Hepatocyte (in vitro differentiated cells): ENCODE measurements around the gene CA12.

Source experiments
- CTCF ChIP-seq: fragments of 200-600 bp; sonication (generic); IDR thresholded peaks from 2 replicates; pipeline ENCODE4 v1.5.1; 2016; ENCODE audit warnings: antibody characterized with exemption, mild to moderate bottlenecking; ENCODE audit not compliant: poor library complexity
- EZH2 ChIP-seq: fragments of 200-600 bp; sonication (generic); IDR thresholded peaks from 2 replicates; pipeline ENCODE4 v1.6.1; 2016; ENCODE audit warnings: antibody characterized with exemption, mild to moderate bottlenecking, borderline replicate concordance
- EZH2phosphoT487 ChIP-seq: fragments of 200-600 bp; sonication (generic); IDR thresholded peaks from one replicate; pipeline ENCODE4 v1.6.1; 2018; ENCODE audit warnings: antibody characterized with exemption, mild to moderate bottlenecking, low read depth, moderate library complexity; ENCODE audit not compliant: unreplicated experiment, severe bottlenecking

- no peak for TF ChIP-seq CTCF
- TF ChIP-seq EZH2: no peak
- TF ChIP-seq EZH2phosphoT487: no peak
These were observed 87.3 kb downstream of the CA12 start for GRCh38 chr15:63294359-63294758.
